ENCODE measurements around the gene TMEM258. TPM values are rescaled to one million over a fixed set of nuclear protein-coding genes. Genes with fewer than 3 reads are reported as not detected.

The TMEM258 gene
- total RNA-seq, 6 experiments from 2014 or later, result 31.6 to 74.5 (median 55.3) TPM

DNA sequence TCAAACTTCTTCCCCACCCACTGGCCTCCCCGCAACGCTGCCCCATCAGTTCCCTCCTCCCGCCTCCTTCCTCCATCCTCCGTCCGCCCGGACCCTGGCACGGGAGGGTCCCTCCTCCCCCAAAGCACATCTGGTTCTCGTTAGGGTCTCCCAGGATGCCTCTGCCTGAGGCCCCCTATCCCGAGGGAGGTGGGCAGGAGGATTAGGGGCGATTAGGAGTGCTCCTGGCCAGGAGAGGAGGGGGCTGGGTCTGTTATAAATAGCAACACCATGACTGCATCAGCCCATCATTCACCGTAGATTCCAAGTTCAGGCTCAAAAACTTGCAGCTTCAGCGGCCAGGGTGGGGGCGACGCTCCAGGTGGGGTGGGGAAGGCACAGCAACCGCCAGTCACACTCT, 29.6 kb downstream of the TMEM258 start:
- peaks cover 0 to 16% (median 0%) of the 10 kb centered on the region in 4 donors for H3K4me1 ChIP-seq
- H3K9me3 ChIP-seq, result no peaks in the 10 kb centered on the region
- no peaks in the 10 kb centered on the region for H3K27me3 ChIP-seq
- TF ChIP-seq, protein P1, sequence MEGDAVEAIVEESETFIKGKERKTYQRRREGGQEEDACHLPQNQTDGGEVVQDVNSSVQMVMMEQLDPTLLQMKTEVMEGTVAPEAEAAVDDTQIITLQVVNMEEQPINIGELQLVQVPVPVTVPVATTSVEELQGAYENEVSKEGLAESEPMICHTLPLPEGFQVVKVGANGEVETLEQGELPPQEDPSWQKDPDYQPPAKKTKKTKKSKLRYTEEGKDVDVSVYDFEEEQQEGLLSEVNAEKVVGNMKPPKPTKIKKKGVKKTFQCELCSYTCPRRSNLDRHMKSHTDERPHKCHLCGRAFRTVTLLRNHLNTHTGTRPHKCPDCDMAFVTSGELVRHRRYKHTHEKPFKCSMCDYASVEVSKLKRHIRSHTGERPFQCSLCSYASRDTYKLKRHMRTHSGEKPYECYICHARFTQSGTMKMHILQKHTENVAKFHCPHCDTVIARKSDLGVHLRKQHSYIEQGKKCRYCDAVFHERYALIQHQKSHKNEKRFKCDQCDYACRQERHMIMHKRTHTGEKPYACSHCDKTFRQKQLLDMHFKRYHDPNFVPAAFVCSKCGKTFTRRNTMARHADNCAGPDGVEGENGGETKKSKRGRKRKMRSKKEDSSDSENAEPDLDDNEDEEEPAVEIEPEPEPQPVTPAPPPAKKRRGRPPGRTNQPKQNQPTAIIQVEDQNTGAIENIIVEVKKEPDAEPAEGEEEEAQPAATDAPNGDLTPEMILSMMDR (IDR thresholded peaks at IDR 0.05), result no peak
- TF ChIP-seq POLR2A (IDR thresholded peaks at IDR 0.05), result no peak
- ATAC-seq, result no peak
- no peaks in the 10 kb centered on the region for H3K36me3 ChIP-seq
- WGBS (ENCODE audit: insufficient coverage, low coverage, low lambda C conversion rate, missing lambda C conversion rate), result 40% methylated on average over 1 of the region's 15 CpGs
- no peak overlapping the region for H3K4me3 ChIP-seq
- intact Hi-C loops (cut with DNase I), result no loop called here
- H3K27ac ChIP-seq, result no peak overlapping the region
- DNase-seq, result no peak

DNA sequence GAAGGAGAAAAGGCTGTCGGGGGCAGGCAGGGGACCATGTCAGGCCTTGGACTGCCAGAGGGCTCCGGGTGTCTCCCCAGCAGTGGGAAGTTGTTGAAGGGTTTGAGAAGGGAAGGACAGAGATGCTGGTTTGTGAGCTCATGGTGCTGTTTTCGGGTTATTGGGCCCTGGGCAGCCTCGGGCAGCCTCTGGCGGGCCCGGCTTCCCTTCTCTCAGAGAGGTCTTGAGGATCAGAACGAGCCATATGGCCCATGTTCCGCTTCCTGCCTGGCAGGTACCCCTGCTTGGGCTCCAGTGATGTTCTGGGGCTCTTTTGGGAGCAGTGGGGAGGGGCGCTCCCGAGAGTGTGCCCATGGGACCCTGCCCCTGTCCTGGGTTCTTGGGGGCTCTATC, 30.2 kb downstream of the TMEM258 start:
- H3K36me3 ChIP-seq, result no peaks in the 10 kb centered on the region
- WGBS (ENCODE audit: insufficient coverage, low coverage, low lambda C conversion rate, missing lambda C conversion rate), result 86% methylated on average over 1 of the region's 10 CpGs
- H3K4me1 ChIP-seq, result peaks cover 0 to 21% (median 0%) of the 10 kb centered on the region in 4 donors
- H3K27ac ChIP-seq, result no peak overlapping the region
- ATAC-seq (no peak), DNase-seq (no peak)
- H3K4me3 ChIP-seq, result no peak overlapping the region
- TF ChIP-seq, protein P1 (IDR thresholded peaks at IDR 0.05), result no peak
- TF ChIP-seq POLR2A (IDR thresholded peaks at IDR 0.05), result no peak
- intact Hi-C loops (cut with DNase I), result no loop called here
- no peaks in the 10 kb centered on the region for H3K27me3 ChIP-seq
- H3K9me3 ChIP-seq, result no peaks in the 10 kb centered on the region

DNA sequence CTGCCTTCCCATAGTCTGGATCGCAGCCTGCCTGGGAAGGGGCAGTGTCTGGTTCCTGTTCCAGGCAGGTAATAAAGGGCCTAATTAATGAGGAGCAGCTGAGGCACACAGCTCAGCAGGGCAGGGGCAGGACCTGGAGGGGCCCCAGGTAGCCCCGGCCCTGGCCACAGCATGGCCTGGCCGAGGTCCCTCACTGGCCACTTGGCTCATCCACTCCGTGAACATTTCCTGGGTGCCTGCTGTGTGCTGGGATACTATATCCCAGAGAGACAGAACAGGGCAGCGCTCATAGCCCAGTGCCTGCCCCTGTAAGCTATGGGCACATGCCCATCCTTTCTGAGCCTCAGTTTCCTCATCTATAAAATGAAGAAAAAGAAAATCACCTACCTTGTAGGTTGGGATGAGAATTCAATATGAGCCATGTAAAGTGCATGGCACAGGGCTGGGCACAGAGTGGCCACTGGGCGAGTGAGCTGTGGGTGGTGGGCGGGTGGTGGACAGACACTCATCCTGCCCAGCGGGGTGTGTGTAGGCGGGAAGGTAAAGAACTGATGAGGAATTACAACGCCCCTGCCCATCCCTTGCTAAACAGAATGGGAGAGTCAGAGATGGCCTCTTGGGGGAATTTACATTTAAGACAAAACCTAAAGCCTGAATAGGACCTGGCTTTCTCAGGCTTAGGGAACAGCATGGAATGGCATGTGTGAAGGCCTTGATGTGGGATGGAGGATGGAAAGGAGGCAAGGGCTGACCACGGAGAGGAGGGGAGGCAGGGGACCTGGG, 30.8 kb downstream of the TMEM258 start:
- Histone ChIP-seq H3K27me3 (no peaks in the 10 kb centered on the region), H3K4me3 (no peak overlapping the region), H3K9me3 (no peaks in the 10 kb centered on the region), H3K36me3 (no peaks in the 10 kb centered on the region), H3K4me1 (peaks cover 0 to 18% (median 0%) of the 10 kb centered on the region in 4 donors), H3K27ac (no peak overlapping the region)
- intact Hi-C loops (cut with DNase I), result no loop called here
- WGBS (ENCODE audit: insufficient coverage, low coverage, low lambda C conversion rate, missing lambda C conversion rate), result 74% methylated on average over 5 of the region's 11 CpGs
- DNase-seq, result no peak
- TF ChIP-seq POLR2A (IDR thresholded peaks at IDR 0.05), result no peak
- TF ChIP-seq, protein P1 (IDR thresholded peaks at IDR 0.05), result no peak
- ATAC-seq, result no peak

DNA sequence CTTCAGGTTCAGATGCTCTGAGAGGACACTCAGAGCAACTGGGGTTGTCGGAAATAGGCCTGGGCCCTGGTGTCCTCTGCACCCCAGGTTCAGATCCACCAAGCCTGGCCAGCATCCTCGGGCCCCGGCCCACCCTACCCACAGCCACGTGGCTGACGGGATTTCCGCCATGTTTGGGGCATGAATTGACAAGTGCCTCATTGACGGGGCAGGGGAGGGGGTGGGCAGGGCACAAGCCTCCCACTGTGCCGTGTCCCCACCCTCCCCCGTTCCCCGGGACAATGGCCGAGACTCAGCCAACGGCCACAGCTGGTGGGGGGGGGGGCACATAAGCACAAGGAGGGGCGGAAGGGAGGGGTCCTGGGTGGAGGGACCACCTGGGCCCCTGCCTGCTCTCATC, 31.5 kb downstream of the TMEM258 start:
- DNase-seq (no peak), ATAC-seq (no peak)
- no peak overlapping the region for H3K27ac ChIP-seq
- no peaks in the 10 kb centered on the region for H3K9me3 ChIP-seq
- H3K36me3 ChIP-seq, result no peaks in the 10 kb centered on the region
- H3K4me1 ChIP-seq, result peaks cover 0 to 14% (median 0%) of the 10 kb centered on the region in 4 donors
- no peaks in the 10 kb centered on the region for H3K27me3 ChIP-seq
- TF ChIP-seq, protein P1 (IDR thresholded peaks at IDR 0.05), result no peak
- no peak for TF ChIP-seq POLR2A (IDR thresholded peaks at IDR 0.05)
- WGBS (ENCODE audit: insufficient coverage, low coverage, low lambda C conversion rate, missing lambda C conversion rate), result 83% methylated on average over 1 of the region's 13 CpGs
- no peak overlapping the region for H3K4me3 ChIP-seq
- intact Hi-C loops (cut with DNase I), result no loop called here
